HG02840 (cell line): Measurements from ENCODE around the gene GPER1.
"Not testable (repeated sequence)": the region's sequence is repeated elsewhere in the genome, so short reads cannot be mapped to it uniquely, and the experiment has no call there.

Experiments
- ATAC-seq: cut with Tn5 transposase; IDR thresholded peaks from one replicate; pipeline ENCODE4 v1.9.1; 2021; ENCODE audit warnings: mild to moderate bottlenecking, moderate library complexity, moderate number of reproducible peaks; ENCODE audit not compliant: unreplicated experiment, low FRiP score

The GPER1 gene

GRCh38 chr7:1115171-1116045 lies 27.5 kb downstream of the GPER1 start:
- not testable (repeated sequence) for ATAC-seq

GRCh38 chr7:1116383-1117008 lies 28.6 kb downstream of the GPER1 start:
- ATAC-seq = not testable (repeated sequence)

- no peak for ATAC-seq
These were observed 29.5 kb downstream of the GPER1 start for GRCh38 chr7:1117321-1117928.

DNA sequence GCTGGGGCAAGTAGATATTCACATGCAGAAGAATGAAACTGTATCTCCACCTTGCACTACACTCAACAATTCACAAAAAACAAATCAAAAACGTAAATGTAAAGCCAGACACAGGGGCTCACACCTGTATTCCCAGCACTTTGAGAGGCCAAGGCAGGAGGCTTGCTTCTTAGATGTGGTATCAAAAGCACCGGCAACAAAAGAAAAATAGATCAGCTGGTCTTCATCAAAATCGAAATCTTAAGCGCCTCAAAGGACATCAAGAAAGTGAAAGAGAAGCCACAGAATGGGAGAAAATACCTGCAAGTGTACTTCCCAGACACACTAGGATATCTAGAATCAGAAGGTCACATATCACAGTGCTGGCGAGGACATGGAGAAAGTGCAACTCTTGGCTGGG lies 31.3 kb downstream of the GPER1 start:
- no peak for ATAC-seq

- ATAC-seq = no peak
These were observed 32.9 kb downstream of the GPER1 start for GRCh38 chr7:1120791-1121190.

DNA sequence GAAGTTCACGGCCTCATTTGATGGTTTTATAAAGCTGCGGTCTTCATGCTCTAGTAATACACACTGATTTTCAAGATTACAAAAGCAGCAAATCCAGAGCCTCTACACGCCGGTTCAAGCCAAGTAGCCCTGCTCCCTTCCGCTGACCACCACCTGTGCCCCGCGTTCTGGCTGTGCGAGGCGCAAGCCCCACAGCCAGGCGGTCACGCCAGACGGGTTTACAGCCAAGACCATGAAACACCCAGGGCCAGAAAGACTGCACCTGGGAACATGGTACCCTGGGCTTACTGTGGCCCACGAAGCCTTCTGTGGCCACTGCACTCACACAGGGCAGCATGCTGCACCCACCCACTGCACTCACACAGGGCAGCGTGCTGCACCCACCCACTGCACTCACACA lies 33.6 kb downstream of the GPER1 start:
- ATAC-seq = no peak

DNA sequence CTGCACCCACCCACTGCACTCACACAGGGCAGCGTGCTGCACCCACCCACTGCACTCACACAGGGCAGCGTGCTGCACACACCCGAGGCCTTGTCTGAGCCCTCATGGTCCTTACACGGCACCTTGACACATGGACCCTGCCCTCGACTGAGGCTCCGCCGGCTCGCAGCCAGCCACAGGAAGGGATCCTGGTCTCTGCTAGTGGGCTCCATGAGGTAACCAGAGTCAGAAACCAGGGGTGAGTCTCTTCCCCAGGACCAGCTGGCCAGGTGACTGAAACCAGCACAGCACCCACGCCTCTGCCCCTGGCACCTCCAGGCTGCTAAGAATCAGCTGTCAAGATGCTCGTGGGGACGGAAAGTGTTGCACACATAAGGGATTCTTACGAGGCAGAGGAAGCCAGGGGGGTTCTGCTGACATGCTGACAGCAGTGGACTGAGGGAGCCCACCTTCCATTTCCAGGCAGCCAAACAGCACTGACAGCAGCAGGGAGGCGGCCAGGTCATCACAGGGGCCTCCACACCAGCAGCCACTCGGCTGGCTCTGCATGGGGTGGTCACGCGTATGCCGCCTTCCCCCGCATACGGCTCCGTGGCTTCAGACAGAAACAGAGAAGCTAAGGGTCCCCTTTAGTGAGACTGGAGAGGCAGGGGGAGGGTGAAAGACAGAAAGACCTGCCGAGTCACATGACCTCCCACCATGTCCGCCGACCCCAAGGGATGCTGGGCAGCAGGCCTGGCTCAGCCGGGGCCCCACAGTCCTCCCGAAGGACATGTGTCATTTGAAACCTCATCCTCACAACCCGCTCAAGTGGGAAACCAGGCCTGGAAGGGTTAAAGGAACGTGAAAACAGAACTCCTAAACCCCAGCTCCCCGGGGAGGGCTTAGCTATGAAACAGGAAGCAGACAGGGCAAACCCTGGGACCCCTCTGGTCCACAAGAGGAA lies 34.2 kb downstream of the GPER1 start:
- no peak for ATAC-seq

- ATAC-seq = no peak
These were observed 35.1 kb downstream of the GPER1 start for GRCh38 chr7:1122832-1123501.

GRCh38 chr7:1123715-1124114 lies 35.8 kb downstream of the GPER1 start:
- ATAC-seq = no peak

DNA sequence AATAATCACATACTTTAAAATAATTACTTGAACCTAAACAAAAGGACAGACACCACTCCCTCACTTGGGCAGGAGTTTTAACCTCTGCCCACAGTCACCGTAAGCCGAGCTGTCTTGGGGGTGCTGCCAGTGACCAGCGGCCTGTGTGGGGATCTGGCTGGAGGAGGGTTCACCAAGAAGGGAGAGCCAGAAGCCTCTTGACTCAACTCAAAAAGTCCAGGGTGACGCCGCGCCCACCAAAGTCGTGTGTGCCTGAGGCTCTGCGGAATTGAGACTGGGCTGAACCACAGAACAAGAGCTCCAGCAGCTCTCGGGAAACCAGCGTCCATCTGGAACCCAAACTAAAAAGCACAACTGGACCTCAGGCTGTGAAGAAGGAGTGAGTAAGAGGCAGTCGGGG lies 36.3 kb downstream of the GPER1 start:
- ATAC-seq = no peak

- no peak for ATAC-seq
These were observed 37.1 kb downstream of the GPER1 start for GRCh38 chr7:1124816-1125602.

DNA sequence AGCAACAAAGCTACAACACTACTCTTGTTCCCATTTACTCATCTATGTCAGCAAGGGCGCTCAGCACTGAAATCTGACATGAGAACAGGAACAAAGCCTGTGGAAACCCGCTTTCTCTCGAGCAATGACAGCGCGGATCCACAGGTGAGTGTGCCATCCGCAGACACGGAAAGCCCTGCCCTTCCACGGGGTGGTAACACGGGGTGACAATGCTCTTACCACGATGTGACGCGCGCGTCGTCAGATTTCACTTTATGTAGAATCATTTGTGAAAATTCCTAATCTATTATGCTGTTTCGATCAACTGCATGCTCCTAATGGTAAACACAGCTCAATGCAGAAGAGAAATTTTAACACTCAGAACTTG lies 37.7 kb downstream of the GPER1 start:
- no peak for ATAC-seq

DNA sequence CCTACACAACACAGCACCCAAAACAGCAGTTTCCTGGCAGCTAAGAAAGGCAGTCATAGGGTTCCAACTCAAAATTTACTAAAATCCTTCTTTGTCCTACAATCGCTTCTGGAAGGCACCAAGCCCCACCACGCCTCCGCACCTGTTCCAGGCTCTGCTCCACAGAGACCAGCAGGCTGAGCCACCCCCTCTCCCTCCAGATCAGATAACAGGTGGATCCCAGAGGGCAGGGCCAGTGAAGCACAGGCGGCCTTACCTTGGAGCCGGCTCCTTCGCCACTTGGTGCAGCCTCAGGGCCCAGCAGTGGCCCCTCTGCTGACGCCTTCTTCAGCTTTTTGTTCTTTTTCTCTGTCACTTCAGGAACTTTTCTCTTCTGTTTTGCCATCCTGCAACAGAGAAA lies 39.1 kb downstream of the GPER1 start:
- ATAC-seq = no peak

DNA sequence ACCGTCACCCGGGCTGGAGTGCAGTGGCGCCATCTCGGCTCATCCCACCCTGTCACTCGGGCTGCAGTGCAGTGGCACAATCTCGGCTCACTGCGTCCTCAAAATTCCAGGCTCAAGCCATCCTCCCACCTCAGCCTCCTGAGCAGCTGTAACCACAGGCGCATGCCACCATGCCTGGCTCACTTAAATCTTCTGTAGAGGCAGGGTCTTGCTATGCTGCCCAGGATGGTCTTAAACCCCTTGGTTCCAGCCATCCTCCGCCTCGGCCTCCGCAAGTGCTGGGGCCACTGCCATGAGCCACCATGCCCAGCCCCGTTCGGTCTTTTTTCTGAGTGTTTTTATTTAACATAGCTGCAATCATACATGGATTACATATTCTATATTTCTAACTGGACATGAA lies 41.5 kb downstream of the GPER1 start:
- no peak for ATAC-seq

DNA sequence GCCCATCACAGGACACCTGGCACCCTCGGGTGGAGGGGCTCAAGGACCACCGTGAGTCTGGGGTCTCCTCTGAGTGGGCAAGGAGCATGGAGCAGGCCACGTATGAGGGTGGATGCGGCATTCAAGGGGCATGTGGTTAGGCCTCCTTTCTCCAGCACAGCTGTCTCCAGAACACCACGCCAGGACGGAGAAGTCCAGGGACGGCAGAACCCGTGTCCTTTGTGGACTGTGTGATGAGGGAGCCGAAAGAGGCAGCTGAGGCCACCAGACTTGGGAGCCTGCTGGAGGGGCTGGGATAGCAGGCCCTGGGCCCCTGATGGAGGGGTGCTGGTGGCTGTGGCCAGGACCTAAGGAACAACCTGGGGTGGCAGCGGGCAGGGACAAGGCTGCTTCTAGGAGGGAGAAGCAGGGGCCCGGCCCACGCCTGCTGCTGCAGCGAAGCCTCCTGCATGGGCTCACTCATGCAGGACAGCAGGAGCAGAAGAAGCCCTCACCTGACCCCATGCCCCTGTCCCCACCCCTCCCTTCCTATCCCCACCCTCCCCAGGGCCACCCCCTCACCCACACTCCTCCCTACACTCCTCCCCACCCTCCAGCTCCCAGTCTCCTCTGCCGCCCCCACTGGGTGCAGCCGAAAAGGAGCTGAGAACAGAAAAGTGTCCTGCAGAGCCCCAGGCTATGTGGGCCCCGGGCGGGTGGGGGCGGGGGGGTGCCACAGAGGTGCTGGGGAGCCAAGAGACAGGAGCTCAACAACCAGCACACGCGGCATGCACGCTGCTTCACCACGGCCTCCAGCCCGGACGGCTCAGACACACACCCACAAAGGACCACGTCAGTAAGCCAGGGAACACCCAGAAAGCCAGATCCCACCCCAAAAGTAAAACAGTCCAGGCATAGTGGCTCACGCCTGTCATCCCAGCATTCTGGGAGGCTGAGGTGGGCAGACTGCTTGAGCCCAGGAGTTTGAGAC lies 42.4 kb downstream of the GPER1 start:
- ATAC-seq = no peak

DNA sequence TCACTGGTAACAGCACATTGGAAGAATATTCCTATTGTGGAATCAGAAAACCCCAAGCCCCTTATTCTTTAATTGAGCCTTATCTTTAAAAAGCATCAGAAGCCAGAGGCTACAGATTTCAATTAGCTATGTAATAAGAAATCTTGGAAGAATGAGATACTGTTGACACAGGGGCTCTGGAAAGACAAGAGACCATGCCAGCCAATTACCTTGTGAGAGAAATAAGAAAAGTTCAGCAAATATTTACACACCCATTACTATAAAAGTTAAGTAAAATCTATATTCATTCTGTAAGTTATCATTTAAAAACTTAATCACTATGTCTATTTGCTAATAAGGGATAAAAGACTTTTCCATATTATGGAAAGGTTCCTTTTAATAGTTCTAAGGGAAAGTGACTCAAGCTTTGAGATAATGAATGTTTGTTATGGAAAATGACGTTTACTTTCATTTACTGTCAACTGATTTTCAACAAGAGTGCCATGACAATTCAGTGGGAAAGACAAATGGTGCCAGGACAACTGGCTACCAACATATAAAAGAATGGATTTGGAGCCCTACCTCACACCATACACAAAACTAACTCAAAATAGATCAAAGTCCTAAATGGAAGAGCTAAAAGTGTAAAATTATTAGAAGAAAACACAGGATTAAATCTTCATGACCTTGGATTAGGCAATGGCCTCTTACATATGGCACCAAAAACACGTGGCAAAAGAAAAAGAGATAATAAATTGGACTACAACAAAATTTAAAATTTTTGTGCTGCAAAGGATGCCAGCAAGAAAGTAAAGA lies 43.8 kb downstream of the GPER1 start:
- ATAC-seq = no peak

DNA sequence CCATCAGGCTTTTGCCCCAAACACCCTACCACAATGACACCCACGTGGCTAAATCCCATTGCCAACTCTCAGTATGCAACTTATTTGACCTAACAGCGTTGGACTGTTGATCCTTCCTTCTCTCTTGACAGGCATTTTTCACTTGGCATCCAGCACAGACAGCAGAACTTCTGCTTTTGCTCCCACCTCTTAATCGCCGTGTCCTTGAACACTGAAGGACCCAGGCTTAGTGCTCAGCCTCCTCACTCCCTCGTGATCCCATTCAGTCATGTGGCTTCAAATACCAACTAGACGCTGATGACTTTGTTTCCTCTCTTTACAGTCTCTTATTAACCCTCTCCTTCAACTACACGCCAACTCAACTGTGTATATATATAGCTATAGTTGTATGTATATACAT lies 47.0 kb downstream of the GPER1 start:
- ATAC-seq = no peak
